GM12891 (cell line): Measurements from ENCODE around the gene TSPOAP1.

Experiments
- DNase-seq: peaks from one replicate; pipeline ENCODE4 v3.0.0; 2011; ENCODE audit warnings: low spot score; ENCODE audit not compliant: insufficient read length
- FAIRE-seq: peaks from 2 replicates; lab custom pipeline; 2011; peaks lifted over from hg19 to GRCh38; lab: Jason Lieb, UNC
- PAX5 ChIP-seq: IDR thresholded peaks from 2 replicates; pipeline ENCODE4 v1.6.1; 2011; ENCODE audit warnings: low read length, moderate library complexity, mild to moderate bottlenecking; ENCODE audit not compliant: insufficient read depth, severe bottlenecking
- POLR2A ChIP-seq: IDR thresholded peaks from 2 replicates; pipeline ENCODE4 v1.6.1; 2011; ENCODE audit warnings: low read depth, low read length, control low read depth
- POLR2AphosphoS5 ChIP-seq: IDR thresholded peaks from 2 replicates; pipeline ENCODE4 v1.6.1; 2011; ENCODE audit warnings: low read depth, low read length, control low read depth
- POU2F2 ChIP-seq: IDR thresholded peaks from 2 replicates; pipeline ENCODE4 v1.6.1; 2011; ENCODE audit warnings: low read depth, mild to moderate bottlenecking, control low read depth, low read length, moderate library complexity
- SPI1 ChIP-seq: IDR thresholded peaks from 2 replicates; pipeline ENCODE4 v1.6.1; 2011; ENCODE audit warnings: low read depth, low read length, control low read depth
- TAF1 ChIP-seq: IDR thresholded peaks from 2 replicates; pipeline ENCODE4 v1.6.1; 2011; ENCODE audit warnings: low read depth, low read length, control low read depth

TSPOAP1 gene

GRCh38 chr17:58369214-58370031 is 40.8 kb upstream of the TSPOAP1 start:
- TF ChIP-seq PAX5 (no peak), POLR2A (0 out of 2 replicates have a peak, but pooled peaks have one; percentile 23)
- FAIRE-seq (peak; percentile 61), DNase-seq (no peak)

- FAIRE-seq (peak; percentile 61), DNase-seq (no peak)
- TF ChIP-seq POLR2AphosphoS5 (no peak), SPI1 (0 out of 2 replicates have a peak, but pooled peaks have one; percentile 7)
These were observed 40.2 kb upstream of the TSPOAP1 start for GRCh38 chr17:58368860-58369213.

DNA sequence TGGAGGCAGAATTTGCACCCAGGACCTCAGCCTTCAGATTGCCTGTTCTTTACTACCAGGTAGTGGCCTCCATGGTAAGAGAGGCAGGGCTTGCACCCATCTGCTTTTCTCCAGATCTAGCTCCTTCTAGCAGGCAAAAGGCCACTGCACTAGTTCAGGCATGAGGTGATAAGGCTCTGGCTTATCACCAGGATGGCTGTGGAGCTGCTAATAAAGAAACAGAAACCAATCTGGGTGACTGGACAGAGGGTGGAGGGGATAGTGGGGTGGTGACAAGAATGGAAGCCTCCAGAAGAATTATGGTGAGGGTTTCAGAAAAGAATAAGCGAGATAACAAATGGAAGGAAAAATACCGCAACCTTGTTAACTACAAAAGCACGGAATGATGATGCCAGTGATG is 38.9 kb upstream of the TSPOAP1 start:
- FAIRE-seq: no peak
- TF ChIP-seq POLR2A (no peak), SPI1 (no peak), PAX5 (no peak), POU2F2 (no peak), TAF1 (no peak), POLR2AphosphoS5 (no peak)
- no peak for DNase-seq

DNA sequence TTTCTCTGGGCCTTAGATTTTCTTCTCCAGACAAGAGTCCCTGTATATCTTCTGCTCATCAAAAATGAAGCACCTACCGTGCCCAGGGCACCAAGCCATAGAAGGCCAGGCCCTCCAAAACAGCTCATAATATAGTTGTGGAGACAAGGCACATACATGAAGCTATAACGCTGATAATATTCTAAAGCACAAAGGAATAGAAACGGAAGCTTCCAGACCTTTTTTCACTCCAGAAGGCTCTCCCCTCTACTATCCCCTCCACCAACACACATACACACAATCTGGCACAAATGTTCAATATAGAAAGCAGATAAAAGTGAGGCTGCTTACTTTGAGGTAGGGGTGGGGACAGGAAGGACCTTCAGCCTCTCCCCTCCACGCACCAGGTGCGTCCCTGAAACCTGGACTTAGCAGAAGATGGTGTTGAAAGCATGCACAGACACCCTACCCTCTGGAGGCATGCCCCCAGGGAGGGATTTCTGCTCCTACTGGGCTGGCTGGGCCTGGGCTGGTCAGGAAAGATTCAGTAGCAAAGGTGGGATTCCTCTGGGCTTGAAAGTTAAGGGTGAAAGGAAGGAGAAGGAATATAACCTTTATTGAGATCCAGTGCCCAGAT is 37.5 kb upstream of the TSPOAP1 start:
- no peak for FAIRE-seq

DNA sequence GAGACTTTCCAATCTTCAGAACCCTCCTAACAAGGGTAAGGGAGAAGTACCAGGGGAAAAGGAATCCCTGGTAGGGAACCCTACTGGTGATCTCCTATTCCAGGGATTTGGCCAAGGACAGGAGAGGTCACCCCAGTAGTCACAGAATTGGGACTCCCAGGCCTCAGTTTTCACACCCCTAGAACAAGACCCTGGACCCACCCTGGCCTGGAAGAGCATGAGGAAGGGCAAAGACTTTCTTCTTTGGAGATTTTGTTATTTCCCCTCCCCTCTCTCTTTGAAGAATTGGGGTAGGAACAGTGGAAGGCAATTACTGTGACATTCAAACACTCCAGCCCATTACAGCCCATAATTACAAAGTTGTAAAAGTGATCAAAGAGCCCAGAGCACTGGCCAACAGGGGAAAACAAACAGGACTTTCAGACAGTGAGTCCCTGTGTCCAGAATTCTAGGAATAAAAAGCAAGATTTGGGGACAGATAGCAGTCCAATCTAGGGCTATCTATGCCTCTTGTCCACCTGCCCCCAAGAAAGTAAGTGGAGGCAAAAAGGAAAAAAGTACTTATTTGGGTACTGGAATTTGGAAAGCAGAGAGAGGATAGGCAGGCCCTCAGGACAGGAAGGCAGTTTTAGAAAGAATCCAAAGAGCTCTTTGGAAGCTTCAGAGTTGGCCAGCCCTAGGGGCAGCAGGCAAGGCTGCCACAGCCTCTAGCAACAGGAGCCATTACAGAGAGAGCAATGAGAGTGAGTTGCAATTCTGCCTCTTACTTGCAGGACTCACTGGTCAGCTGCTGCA is 36.8 kb upstream of the TSPOAP1 start:
- FAIRE-seq (no peak), DNase-seq (no peak)
- TF ChIP-seq PAX5: no peak
- TF ChIP-seq POLR2AphosphoS5: no peak
- TF ChIP-seq POU2F2: no peak
- TF ChIP-seq SPI1: no peak
- no peak for TF ChIP-seq POLR2A
- no peak for TF ChIP-seq TAF1

More for the DNA sequence above, 37.5 kb upstream of the TSPOAP1 start:
- no peak for DNase-seq
- TF ChIP-seq POLR2A (no peak), POU2F2 (no peak), SPI1 (no peak), PAX5 (no peak), POLR2AphosphoS5 (no peak), TAF1 (no peak)

DNA sequence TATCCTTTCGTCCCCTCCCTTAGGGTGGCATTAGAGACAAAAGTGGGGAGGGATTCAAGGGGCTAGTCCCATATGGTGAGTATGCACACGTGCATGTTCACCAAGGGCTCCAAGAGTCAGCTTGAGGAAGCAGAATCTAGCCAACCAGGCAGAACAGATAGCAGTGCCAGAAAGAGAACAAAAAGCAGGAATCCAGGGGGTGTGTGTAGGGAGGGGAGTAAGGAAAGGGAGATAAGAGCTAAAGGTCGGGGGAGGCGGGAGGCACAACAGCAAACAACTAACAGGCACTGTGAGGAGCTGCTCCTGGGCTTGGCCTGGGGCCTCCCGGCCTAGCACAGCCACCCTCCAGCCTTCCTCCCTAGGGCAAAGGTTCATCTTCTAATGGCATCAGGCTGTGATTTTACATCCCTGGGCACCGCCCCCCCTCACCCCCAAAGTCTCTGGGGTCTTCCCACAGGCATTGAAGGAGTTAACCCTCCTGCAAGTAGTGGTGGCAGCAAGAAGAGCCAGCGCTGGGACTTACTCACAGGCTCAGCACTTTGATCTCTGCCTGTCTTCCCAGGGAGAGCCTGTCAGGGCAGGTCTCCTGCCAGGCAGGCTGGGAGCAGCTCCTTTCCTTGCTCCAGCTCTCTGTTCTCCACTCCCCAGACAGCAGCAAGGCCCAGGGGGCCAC is 35.8 kb upstream of the TSPOAP1 start:
- FAIRE-seq: no peak
- DNase-seq: no peak
- no peak for TF ChIP-seq POLR2AphosphoS5

DNA sequence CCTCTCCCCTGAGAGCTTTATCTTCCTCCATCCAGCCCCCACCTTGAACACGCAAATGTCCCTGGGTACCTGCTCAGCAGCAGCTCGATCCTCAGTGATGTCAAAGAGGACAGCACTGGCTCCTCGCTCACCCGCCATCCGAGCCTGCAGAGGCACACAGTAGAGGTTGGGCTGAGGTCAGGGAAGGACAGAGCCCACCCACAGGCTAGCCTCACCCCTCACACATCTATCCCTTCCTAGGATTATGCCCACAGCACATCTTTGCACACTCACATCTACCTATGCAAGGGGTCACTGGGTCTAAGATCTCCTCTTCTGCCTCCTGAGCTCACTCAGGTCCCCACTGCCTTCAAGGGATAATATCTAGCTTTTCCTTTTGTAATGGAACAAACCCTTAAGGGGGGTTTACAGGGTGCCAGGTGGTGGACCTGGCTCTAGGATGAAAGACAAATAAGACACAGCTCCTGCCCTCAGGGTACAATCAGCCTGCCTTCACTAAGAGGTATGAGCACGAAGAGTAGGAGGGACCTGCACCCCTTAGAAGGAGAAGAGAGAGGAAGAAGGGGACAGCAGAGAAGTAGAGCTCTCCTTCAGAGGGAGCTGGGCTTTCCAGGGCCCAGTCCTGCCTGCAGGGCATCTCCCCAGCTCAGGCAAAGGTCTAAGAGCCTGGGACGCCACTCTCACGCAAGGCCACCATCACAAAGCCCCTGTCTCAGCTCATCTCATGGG is 35.0 kb upstream of the TSPOAP1 start:
- FAIRE-seq (no peak), DNase-seq (no peak)
- TF ChIP-seq POLR2AphosphoS5: no peak
- TF ChIP-seq POU2F2: no peak
- TF ChIP-seq SPI1: no peak
- TF ChIP-seq PAX5: no peak
- TF ChIP-seq POLR2A: no peak
- TF ChIP-seq TAF1: no peak

- TF ChIP-seq POU2F2 (no peak), POLR2A (no peak), TAF1 (no peak), SPI1 (no peak), PAX5 (no peak), POLR2AphosphoS5 (no peak)
- no peak for FAIRE-seq
- no peak for DNase-seq
These were observed 33.9 kb upstream of the TSPOAP1 start for GRCh38 chr17:58362368-58363014.
